Measurements from ENCODE around the gene HNRNPA3. TPM values are rescaled to one million over a fixed set of nuclear protein-coding genes. Genes with fewer than 3 reads are reported as not detected.

HNRNPA3 gene
- total RNA-seq, 1 donor from 2014 or later, result 339 TPM

DNA sequence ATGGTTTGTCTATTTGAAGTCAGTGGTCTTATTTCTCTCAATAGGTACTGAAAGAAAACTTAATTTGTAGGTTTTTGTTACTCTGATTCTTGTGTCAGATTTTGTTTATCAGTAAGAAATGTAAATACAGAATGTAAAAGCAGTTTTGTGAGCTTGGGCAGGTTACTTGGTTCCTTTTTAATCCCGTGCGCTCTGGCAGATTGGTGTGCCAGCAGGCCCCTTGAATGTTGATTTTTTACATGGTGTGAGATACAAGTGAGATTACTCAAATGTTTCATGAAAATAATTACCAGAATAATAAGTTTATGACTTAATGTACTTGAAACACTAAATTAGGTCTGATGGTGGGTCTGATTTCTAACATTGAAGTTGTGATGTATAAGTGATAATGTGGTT lies 13.4 kb downstream of the HNRNPA3 start:
- TF ChIP-seq CTCF (IDR thresholded peaks at IDR 0.05; ENCODE audit: unreplicated experiment), result no peak
- Mint-ChIP-seq H3K27me3 (no peaks in the 10 kb centered on the region), H3K27ac (peak overlapping the region; percentile 73), H3K4me3 (ENCODE audit: low read depth) (no peak overlapping the region), H3K9me3 (ENCODE audit: low read depth) (no peaks in the 10 kb centered on the region), H3K4me1 (ENCODE audit: low read depth) (peaks cover 2% of the 10 kb centered on the region), H3K36me3 (ENCODE audit: insufficient read depth) (peaks cover 32% of the 10 kb centered on the region)
- no peak for DNase-seq (ENCODE audit: low spot score, unreplicated experiment)

- DNase-seq (ENCODE audit: low spot score, unreplicated experiment), result no peak
- Mint-ChIP-seq H3K4me3 (ENCODE audit: low read depth) (no peak overlapping the region), H3K27me3 (no peaks in the 10 kb centered on the region), H3K9me3 (ENCODE audit: low read depth) (no peaks in the 10 kb centered on the region), H3K4me1 (ENCODE audit: low read depth) (peaks cover 3% of the 10 kb centered on the region), H3K36me3 (ENCODE audit: insufficient read depth) (peaks cover 28% of the 10 kb centered on the region), H3K27ac (peak overlapping the region; percentile 80)
- TF ChIP-seq CTCF (IDR thresholded peaks at IDR 0.05; ENCODE audit: unreplicated experiment), result no peak
Observed at GRCh38 chr2:177229442-177230242, 17.0 kb downstream of the HNRNPA3 start.

DNA sequence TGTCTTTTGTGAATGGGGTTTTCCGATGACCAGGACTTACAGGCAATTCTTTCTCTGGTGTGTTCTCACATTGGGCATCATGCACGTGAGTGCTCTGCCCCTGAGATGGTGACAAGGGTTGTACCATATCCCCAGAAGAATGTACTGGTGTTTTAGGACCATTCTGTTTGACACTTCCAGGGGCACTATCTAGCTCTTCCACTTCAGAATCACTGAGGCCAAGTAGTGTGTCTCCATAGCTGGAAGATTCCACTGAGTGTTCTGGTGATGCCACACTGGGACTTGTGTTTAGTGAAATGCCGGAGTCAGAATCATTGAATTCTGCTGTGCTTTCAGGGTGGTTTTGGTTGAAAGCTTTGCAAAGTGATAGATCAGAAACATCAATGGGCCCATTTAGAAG lies 18.7 kb downstream of the HNRNPA3 start:
- H3K27ac Mint-ChIP-seq, result peak overlapping the region; percentile 42
- TF ChIP-seq CTCF (IDR thresholded peaks at IDR 0.05; ENCODE audit: unreplicated experiment), result no peak
- H3K9me3 Mint-ChIP-seq (ENCODE audit: low read depth), result no peaks in the 10 kb centered on the region
- H3K27me3 Mint-ChIP-seq, result no peaks in the 10 kb centered on the region
- H3K4me3 Mint-ChIP-seq (ENCODE audit: low read depth), result no peak overlapping the region
- H3K36me3 Mint-ChIP-seq (ENCODE audit: insufficient read depth), result peaks cover 28% of the 10 kb centered on the region
- peaks cover 3% of the 10 kb centered on the region for H3K4me1 Mint-ChIP-seq (ENCODE audit: low read depth)
- DNase-seq (ENCODE audit: low spot score, unreplicated experiment), result no peak

DNA sequence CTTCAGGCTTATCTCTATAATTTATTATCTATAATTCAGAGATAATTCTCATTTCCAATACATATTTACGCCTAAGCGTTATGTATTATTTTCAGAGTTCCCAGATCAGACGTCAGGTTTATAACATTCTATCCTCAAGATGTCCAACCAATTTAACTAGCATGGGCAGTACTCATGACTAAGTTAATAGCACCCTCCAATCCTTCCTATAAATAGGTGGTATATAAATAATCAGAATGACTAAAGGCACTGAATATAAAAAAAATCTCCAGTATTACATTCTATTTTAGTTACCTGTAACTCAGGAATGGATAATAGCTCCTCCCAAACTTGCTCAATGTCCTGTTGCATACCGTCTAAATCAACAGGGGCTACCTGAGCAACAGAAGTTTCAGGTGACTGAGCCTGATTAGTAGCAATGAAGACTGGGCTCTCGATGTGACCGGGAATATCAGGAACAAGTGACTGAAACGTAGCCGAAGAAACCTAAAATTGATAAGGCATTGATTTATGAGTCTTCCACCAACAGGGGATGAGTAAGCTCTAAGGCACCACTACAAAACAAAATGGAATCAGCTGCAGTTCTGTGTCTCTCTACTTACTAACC lies 19.6 kb downstream of the HNRNPA3 start:
- no peak for DNase-seq (ENCODE audit: low spot score, unreplicated experiment)
- Mint-ChIP-seq H3K9me3 (ENCODE audit: low read depth) (no peaks in the 10 kb centered on the region), H3K4me1 (ENCODE audit: low read depth) (peaks cover 3% of the 10 kb centered on the region), H3K36me3 (ENCODE audit: insufficient read depth) (peaks cover 26% of the 10 kb centered on the region), H3K27ac (no peak overlapping the region), H3K27me3 (no peaks in the 10 kb centered on the region), H3K4me3 (ENCODE audit: low read depth) (no peak overlapping the region)
- no peak for TF ChIP-seq CTCF (IDR thresholded peaks at IDR 0.05; ENCODE audit: unreplicated experiment)

DNA sequence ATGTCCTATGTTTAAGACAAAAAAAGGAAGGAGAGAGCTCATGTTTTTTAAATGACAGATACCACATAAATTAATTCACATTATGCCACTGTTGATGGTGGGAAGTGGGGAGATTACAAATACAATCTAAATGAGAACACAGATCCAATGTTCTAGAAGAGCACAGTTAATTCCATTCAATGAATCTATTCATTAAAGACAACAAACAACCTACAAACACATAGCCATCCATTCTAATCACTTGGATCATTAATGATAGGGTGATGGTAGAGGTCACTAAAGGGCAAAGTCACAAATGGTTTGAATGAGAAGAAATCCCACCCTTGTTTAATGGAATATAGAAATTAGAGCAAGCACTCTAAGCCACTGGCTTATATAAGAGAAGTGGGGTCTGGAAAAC lies 21.7 kb downstream of the HNRNPA3 start:
- Mint-ChIP-seq H3K27me3 (no peaks in the 10 kb centered on the region), H3K27ac (no peak overlapping the region), H3K9me3 (ENCODE audit: low read depth) (no peaks in the 10 kb centered on the region), H3K4me1 (ENCODE audit: low read depth) (peaks cover 8% of the 10 kb centered on the region), H3K36me3 (ENCODE audit: insufficient read depth) (peaks cover 19% of the 10 kb centered on the region), H3K4me3 (ENCODE audit: low read depth) (no peak overlapping the region)
- DNase-seq (ENCODE audit: low spot score, unreplicated experiment), result no peak
- no peak for TF ChIP-seq CTCF (IDR thresholded peaks at IDR 0.05; ENCODE audit: unreplicated experiment)
